Measurements from ENCODE around the gene MEPE.
"Not testable (repeated sequence)": the region's sequence is repeated elsewhere in the genome, so short reads cannot be mapped to it uniquely, and the experiment has no call there.

Gene MEPE

GRCh38 chr4:87882861-87883260 is 50.1 kb downstream of the MEPE start:
- POLR2A ChIA-PET = no interaction called here
- CTCF ChIA-PET = interaction anchor here (0.6 to 1.4 kb wide), 2 partner anchors 28 to 91 kb away, joined by 3 read pairs; no protein-coding TSS in a partner anchor
- no peak for TF ChIP-seq CTCF (IDR thresholded peaks at IDR 0.05; ENCODE audit: insufficient read depth, low read length, missing control alignments)
- H3K4me3 ChIP-seq (ENCODE audit: low read depth, low read length) = no peak overlapping the region
- DNase-seq (ENCODE audit: low read depth, low spot score) = no peak

GRCh38 chr4:87884976-87885549 is 52.3 kb downstream of the MEPE start:
- ChIA-PET CTCF (no interaction called here), POLR2A (interaction anchor here (0.6 kb wide), 1 partner anchor 154 kb away, joined by 3 read pairs; no protein-coding TSS in a partner anchor)
- H3K4me3 ChIP-seq (ENCODE audit: low read depth, low read length) = no peak overlapping the region
- no peak for TF ChIP-seq CTCF (IDR thresholded peaks at IDR 0.05; ENCODE audit: insufficient read depth, low read length, missing control alignments)
- DNase-seq (ENCODE audit: low read depth, low spot score) = no peak

GRCh38 chr4:87886083-87886482 is 53.3 kb downstream of the MEPE start:
- no peak for DNase-seq (ENCODE audit: low read depth, low spot score)
- POLR2A ChIA-PET = no interaction called here
- TF ChIP-seq CTCF (IDR thresholded peaks at IDR 0.05; ENCODE audit: insufficient read depth, low read length, missing control alignments) = no peak
- CTCF ChIA-PET = interaction anchor here (1.0 kb wide), 1 partner anchor 33 kb away, joined by 5 read pairs; no protein-coding TSS in a partner anchor
- no peak overlapping the region for H3K4me3 ChIP-seq (ENCODE audit: low read depth, low read length)

GRCh38 chr4:87890753-87891152 is 58.0 kb downstream of the MEPE start:
- POLR2A ChIA-PET; H3K4me3 ChIP-seq (ENCODE audit: low read depth, low read length); CTCF ChIA-PET; DNase-seq (ENCODE audit: low read depth, low spot score): not testable (repeated sequence)

- ChIA-PET POLR2A (no interaction called here), CTCF (no interaction called here)
- peak; percentile 19 for DNase-seq (ENCODE audit: low read depth, low spot score)
- H3K4me3 ChIP-seq (ENCODE audit: low read depth, low read length) = no peak overlapping the region
- TF ChIP-seq CTCF (IDR thresholded peaks at IDR 0.05; ENCODE audit: insufficient read depth, low read length, missing control alignments) = no peak
These were observed 63.3 kb downstream of the MEPE start for GRCh38 chr4:87895964-87896621.
